Colonic mucosa (tissue), 4 donors: ENCODE measurements around the gene AKT2. TPM values are rescaled to one million over a fixed set of nuclear protein-coding genes. Genes with fewer than 3 reads are reported as not detected.

ENCODE experiments used
- DNase-seq: peaks from one replicate; pipeline ENCODE4 v3.0.0-alpha.2; 2020
- H3K27ac ChIP-seq: fragments of 200-600 bp; one replicate; pipeline ENCODE4 v1.8.0; 2021
- H3K27me3 ChIP-seq: fragments of 200-600 bp; one replicate; pipeline ENCODE4 v1.8.0; 2021
- H3K36me3 ChIP-seq: fragments of 200-600 bp; one replicate; pipeline ENCODE4 v1.8.0; 2021
- H3K4me1 ChIP-seq: fragments of 200-600 bp; one replicate; pipeline ENCODE4 v1.8.0; 2021; ENCODE audit warnings: mild to moderate bottlenecking
- H3K4me3 ChIP-seq: fragments of 200-600 bp; one replicate; pipeline ENCODE4 v1.8.0; 2021
- H3K9ac ChIP-seq, 2 donors: one replicate each; pipeline ENCODE4 v1.7.0; 2013; ENCODE audit warnings: control low read depth in 2 of 2, low read depth in 2 of 2, low read length in 2 of 2
- H3K9me3 ChIP-seq: fragments of 200-600 bp; one replicate; pipeline ENCODE4 v1.8.0; 2021
- intact Hi-C: fragments of 100-400 bp; cut with DNase I; formaldehyde crosslinking; loops from one replicate; pipeline ENCODE4 v1.14.1; 2022
- total RNA-seq, 2 donors: library from RNA; stranded (reverse); fragmentation: NEBNext Ultra II Directional in 1 of 2; extraction: Animal tissue kit (Norgen Biotek cat#: 25700) in 1 of 2; gene quantifications; one replicate each; pipeline ENCODE4 v1.2.1, GENCODE V29; 2021
- TF ChIP-seq, protein P1 (sequence below): fragments of 200-600 bp; IDR thresholded peaks from one replicate; pipeline ENCODE4 v1.8.0; 2022; ENCODE audit warnings: antibody characterized with exemption, mild to moderate bottlenecking
- donor health status: healthy.
- donor health status: DM: no; HTN: no; CAD: no.
- donor health status: DM: no; HTN: no; CAD: no.

The AKT2 gene
- total RNA-seq, 2 donors from 2014 or later: 95.4 to 119 TPM

DNA sequence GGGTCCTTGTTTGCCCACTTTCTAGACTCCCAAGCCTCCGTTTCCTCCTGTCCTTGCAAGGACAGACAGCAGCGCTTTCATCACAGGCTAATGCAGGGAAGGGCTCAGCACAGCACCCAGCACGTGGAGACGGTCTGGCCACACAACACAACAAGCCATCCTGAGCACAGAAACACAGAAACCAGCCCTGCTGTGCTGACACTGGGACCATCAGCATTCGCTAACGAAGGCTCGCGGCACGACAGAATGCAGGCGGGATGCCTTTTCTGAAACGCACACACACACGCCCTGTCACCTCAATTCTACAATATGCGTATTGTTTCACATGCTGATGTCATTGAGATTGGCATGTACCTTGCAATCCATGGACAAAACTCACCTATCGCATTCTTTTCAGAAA is 12.9 kb downstream of the AKT2 start:
- TF ChIP-seq, protein P1, sequence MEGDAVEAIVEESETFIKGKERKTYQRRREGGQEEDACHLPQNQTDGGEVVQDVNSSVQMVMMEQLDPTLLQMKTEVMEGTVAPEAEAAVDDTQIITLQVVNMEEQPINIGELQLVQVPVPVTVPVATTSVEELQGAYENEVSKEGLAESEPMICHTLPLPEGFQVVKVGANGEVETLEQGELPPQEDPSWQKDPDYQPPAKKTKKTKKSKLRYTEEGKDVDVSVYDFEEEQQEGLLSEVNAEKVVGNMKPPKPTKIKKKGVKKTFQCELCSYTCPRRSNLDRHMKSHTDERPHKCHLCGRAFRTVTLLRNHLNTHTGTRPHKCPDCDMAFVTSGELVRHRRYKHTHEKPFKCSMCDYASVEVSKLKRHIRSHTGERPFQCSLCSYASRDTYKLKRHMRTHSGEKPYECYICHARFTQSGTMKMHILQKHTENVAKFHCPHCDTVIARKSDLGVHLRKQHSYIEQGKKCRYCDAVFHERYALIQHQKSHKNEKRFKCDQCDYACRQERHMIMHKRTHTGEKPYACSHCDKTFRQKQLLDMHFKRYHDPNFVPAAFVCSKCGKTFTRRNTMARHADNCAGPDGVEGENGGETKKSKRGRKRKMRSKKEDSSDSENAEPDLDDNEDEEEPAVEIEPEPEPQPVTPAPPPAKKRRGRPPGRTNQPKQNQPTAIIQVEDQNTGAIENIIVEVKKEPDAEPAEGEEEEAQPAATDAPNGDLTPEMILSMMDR: no peak
- H3K27ac ChIP-seq: no peak overlapping the region
- H3K36me3 ChIP-seq: no peaks in the 10 kb centered on the region
- intact Hi-C loops: no loop called here
- H3K9me3 ChIP-seq: no peaks in the 10 kb centered on the region
- no peak overlapping the region for H3K4me3 ChIP-seq
- no peaks in the 10 kb centered on the region for H3K27me3 ChIP-seq
- no peak overlapping the region for H3K9ac ChIP-seq
- no peaks in the 10 kb centered on the region for H3K4me1 ChIP-seq
- no peak for DNase-seq

DNA sequence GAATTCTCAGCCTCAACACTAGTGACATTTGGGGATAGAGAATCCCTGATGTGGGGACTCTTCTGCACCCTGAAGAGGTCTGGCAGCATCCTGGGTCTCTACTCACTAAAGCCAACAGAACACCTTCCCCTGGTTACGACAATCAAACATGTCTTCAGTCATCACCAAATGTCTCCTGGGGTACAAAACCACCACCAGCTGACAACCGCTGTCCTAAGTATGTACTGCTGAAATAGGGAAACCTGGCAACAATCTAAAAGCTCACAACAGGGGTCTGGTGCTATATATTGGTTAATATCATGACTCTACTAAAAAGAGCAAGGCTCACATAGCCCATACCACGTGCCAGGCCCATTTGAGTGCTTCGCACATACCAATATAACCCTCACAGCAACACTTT is 13.4 kb downstream of the AKT2 start:
- Histone ChIP-seq H3K9ac (no peak overlapping the region), H3K4me1 (no peaks in the 10 kb centered on the region), H3K27me3 (no peaks in the 10 kb centered on the region), H3K36me3 (no peaks in the 10 kb centered on the region), H3K27ac (no peak overlapping the region), H3K9me3 (no peaks in the 10 kb centered on the region), H3K4me3 (no peak overlapping the region)
- intact Hi-C loops: no loop called here
- TF ChIP-seq, protein P1: no peak
- DNase-seq: no peak

GRCh38 chr19:40270362-40271089 is 14.6 kb downstream of the AKT2 start:
- Histone ChIP-seq H3K9me3 (no peaks in the 10 kb centered on the region), H3K27ac (no peak overlapping the region), H3K9ac (no peak overlapping the region), H3K27me3 (no peaks in the 10 kb centered on the region), H3K4me3 (no peak overlapping the region), H3K36me3 (no peaks in the 10 kb centered on the region), H3K4me1 (no peaks in the 10 kb centered on the region)
- no peak for DNase-seq
- intact Hi-C loops: no loop called here
- TF ChIP-seq, protein P1: no peak

DNA sequence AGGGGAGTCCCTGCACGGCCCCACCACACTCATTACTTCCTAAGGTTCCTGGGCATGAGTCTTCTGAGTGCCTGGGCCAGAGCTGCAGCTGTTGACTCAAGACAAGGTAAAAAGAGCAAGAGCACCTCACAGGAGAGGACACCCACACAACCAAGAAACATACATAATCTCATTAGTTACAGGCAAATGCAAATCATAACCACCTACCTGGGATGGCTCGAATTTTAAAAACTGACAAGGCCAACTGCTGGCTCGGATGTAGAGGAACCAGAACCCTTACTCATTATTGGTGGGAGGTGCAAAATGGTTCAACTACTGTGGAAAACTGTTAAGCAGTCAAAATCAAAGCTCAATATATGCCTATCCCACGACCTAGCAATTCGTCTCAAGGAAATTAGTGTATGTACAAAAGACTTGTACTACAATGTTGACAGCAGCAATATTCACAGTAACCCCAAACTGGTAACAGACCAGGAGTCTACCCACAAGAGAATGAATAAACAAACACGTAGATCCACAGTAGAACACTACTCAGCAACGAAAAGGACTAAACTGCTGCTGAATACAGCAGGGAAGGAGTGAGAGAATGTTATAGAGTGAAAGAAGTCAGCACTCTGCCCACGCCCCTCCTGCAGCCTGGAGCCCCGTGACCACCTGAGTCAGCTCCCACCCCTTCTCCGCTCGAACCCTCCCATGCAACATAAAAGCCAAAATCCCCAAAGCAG is 15.8 kb downstream of the AKT2 start:
- intact Hi-C loops: no loop called here
- no peaks in the 10 kb centered on the region for H3K4me1 ChIP-seq
- no peak overlapping the region for H3K27ac ChIP-seq
- H3K9ac ChIP-seq: no peak overlapping the region
- no peaks in the 10 kb centered on the region for H3K27me3 ChIP-seq
- H3K36me3 ChIP-seq: no peaks in the 10 kb centered on the region
- H3K4me3 ChIP-seq: no peak overlapping the region
- TF ChIP-seq, protein P1: no peak
- no peaks in the 10 kb centered on the region for H3K9me3 ChIP-seq
- DNase-seq: no peak

DNA sequence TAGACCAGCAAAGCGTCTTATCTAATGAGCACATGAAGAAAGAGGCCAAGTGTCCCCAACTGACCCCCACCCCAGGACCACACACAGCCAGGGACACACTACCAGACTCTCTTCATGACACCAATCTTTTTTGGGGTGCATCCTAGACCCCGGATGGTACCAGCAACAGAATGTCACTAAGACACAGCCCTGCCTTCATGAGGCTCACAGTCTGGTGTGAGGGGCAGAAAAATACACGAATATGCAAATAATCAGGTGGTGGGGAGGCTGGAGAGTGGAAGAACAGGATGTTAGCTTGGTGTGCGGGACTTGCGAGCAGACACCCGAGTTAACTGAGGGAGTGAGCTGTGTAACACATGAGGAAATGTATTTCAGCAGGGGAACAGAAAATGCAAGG is 17.5 kb downstream of the AKT2 start:
- Histone ChIP-seq H3K9me3 (no peaks in the 10 kb centered on the region), H3K9ac (no peak overlapping the region), H3K27ac (no peak overlapping the region), H3K36me3 (no peaks in the 10 kb centered on the region), H3K4me1 (no peaks in the 10 kb centered on the region), H3K4me3 (no peak overlapping the region), H3K27me3 (no peaks in the 10 kb centered on the region)
- TF ChIP-seq, protein P1: no peak
- intact Hi-C loops: no loop called here
- DNase-seq: no peak
